Lung (tissue), 12 donors: ENCODE results near the gene FAM120B. TPM values are rescaled to one million over a fixed set of nuclear protein-coding genes. Genes with fewer than 3 reads are reported as not detected.

Experiments used
- ATAC-seq: fragments of 200-7000 bp; cut with Tn5 transposase; one replicate; pipeline ENCODE4 v1.9.1; 2020; ENCODE audit warnings: moderate number of reproducible peaks; ENCODE audit not compliant: insufficient read depth, low FRiP score
- DNase-seq, 3 donors: peaks; one replicate each; pipeline ENCODE4 v3.0.0-alpha.2; 2013 to 2017
- H3K27ac ChIP-seq, 2 donors: one replicate each; pipeline ENCODE4 v1.5.1; 2013; ENCODE audit warnings: mild to moderate bottlenecking in 2 of 2, moderate library complexity in 2 of 2, control low read depth in 1 of 2, inconsistent platforms in 1 of 2, low read depth in 1 of 2, low read length in 1 of 2
- H3K27me3 ChIP-seq, 3 donors: one replicate each; pipeline ENCODE4 v1.5.1; 2013; ENCODE audit warnings: low read length in 2 of 3; ENCODE audit not compliant: control insufficient read depth in 3 of 3, insufficient read depth in 3 of 3
- H3K36me3 ChIP-seq, 4 donors: one replicate each; pipeline ENCODE4 v1.5.1; 2013; ENCODE audit warnings: low read length in 4 of 4, mild to moderate bottlenecking in 1 of 4, moderate library complexity in 1 of 4; ENCODE audit not compliant: control insufficient read depth in 4 of 4, insufficient read depth in 4 of 4
- H3K4me1 ChIP-seq, 5 donors: one replicate each; pipeline ENCODE4 v1.5.1; 2013; ENCODE audit warnings: low read length in 5 of 5, mild to moderate bottlenecking in 2 of 5, moderate library complexity in 1 of 5; ENCODE audit not compliant: control insufficient read depth in 5 of 5, insufficient read depth in 5 of 5
- H3K4me3 ChIP-seq: one replicate; pipeline ENCODE4 v1.5.1; 2013; ENCODE audit warnings: mild to moderate bottlenecking, control low read depth, moderate library complexity
- H3K9ac ChIP-seq, 2 donors: one replicate each; pipeline ENCODE4 v1.5.1; 2013; ENCODE audit warnings: low read length in 2 of 2, control low read depth in 1 of 2; ENCODE audit not compliant: insufficient read depth in 1 of 2
- H3K9me3 ChIP-seq, 4 donors: one replicate each; pipeline ENCODE4 v1.5.1; 2013; ENCODE audit warnings: low read length in 3 of 4, mild to moderate bottlenecking in 1 of 4, moderate library complexity in 1 of 4; ENCODE audit not compliant: control insufficient read depth in 4 of 4, insufficient read depth in 3 of 4
- WGBS, 2 donors: extraction: QIAGEN DNeasy Blood & Tissue Kit; methylation state at CpG; one replicate each; pipeline ENCODE4 v1.1.7; 2013; 5-methylcytosine and 5-hydroxymethylcytosine counted together
- polyA plus RNA-seq, 2 donors: library from polyadenylated mRNA; stranded (reverse); fragments of 200-250 nt; gene quantifications; one replicate each; pipeline ENCODE4 v1.2.1, GENCODE V29; 2013
- total RNA-seq, 2 donors: library from RNA; depleted of rRNA in 1 of 2; stranded (reverse); fragments of >200 nt in 1 of 2; gene quantifications; one replicate each; pipeline ENCODE4 v1.2.1, GENCODE V29; 2014 to 2021
- TF ChIP-seq, protein P1 (sequence below): IDR thresholded peaks from 2 replicates; pipeline ENCODE4 v1.5.1; 2012; ENCODE audit warnings: mild to moderate bottlenecking; ENCODE audit errors: control extremely low read depth, extremely low read depth
- donor health status: control.
- donor health status: control.
- donor health status: Bipolar disorder and iron deficiency.
- donor health status: healthy.
- donor health status: DM: yes; HTN: yes; CAD: no.

FAM120B gene
- total and polyA plus RNA-seq, 4 donors, result 8.5 to 35.6 (median 20.7) TPM

DNA sequence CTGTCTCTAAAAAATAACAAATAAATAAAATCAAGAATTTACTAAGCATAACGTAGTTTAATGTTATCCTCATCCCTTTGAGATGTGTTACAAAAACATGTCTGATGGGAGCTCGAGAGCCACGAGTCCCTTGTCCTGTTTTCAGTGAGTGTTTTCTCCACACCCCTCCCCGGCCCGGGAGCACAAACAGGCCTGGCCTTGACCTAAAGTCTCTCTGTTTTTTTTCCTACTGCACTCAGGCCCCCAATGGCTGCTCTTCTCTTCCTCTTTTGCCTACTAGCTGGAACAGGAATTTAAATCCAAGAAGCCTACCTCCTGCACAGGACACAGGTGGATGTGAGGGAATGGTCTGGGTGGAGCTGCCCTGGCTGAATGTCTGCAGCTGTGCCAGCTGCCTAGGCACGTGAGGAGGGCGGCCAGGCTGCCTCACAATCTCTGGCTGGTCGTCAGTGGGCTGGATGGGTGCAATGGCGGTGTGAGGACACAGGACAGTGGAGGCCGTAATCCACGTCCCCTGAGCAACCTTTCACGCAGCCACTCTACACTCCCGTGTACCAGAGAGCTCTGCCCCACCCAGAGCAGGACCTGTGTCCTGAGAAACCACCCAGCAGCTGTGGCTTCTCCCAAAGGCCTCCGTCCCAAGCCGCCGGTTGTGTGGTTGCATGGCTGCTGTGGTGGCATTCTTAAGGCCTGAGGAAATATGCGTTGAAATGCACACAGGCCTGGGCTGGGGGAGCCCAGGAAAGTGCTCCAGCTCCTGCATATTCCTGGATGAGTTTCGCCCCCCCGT is 117.5 kb downstream of the FAM120B start:
- ATAC-seq (no peak), DNase-seq (no peak)
- Histone ChIP-seq H3K4me1 (no peaks in the 10 kb centered on the region), H3K9me3 (peaks cover 0 to 2% (median 0%) of the 10 kb centered on the region in 4 donors), H3K36me3 (no peaks in the 10 kb centered on the region), H3K27me3 (peaks cover 0 to 7% (median 4%) of the 10 kb centered on the region in 3 donors), H3K4me3 (no peak overlapping the region), H3K27ac (no peak overlapping the region), H3K9ac (no peak overlapping the region)
- TF ChIP-seq, protein P1, sequence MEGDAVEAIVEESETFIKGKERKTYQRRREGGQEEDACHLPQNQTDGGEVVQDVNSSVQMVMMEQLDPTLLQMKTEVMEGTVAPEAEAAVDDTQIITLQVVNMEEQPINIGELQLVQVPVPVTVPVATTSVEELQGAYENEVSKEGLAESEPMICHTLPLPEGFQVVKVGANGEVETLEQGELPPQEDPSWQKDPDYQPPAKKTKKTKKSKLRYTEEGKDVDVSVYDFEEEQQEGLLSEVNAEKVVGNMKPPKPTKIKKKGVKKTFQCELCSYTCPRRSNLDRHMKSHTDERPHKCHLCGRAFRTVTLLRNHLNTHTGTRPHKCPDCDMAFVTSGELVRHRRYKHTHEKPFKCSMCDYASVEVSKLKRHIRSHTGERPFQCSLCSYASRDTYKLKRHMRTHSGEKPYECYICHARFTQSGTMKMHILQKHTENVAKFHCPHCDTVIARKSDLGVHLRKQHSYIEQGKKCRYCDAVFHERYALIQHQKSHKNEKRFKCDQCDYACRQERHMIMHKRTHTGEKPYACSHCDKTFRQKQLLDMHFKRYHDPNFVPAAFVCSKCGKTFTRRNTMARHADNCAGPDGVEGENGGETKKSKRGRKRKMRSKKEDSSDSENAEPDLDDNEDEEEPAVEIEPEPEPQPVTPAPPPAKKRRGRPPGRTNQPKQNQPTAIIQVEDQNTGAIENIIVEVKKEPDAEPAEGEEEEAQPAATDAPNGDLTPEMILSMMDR, result no peak
- 83 to 85% methylated on average over 19 of the region's 19 CpGs for WGBS, 2 donors

DNA sequence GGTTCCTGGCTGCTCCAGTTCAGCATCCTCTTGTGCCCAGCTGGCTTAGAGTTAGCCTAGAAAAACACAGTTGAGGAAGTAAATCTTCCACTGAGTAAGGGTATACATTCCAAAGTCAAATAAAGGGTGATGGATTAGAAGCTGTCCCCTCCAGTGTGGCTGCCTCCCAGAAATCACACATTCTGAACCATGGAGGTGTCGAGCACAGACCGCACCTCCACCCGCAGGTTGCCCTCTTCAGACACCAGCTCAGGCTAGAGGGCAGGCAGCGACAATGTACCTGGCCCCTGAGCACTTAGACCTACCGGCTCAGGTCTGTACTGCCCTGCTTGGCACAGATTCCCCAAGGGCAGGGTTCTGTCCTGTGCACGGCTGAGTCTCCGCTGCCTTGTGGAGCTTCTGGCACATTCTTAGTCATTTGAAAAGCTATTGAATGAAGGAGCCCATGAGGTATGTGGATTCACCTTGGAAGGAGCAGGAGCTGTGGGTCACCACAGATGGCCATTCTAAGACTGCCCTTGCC is 118.1 kb downstream of the FAM120B start:
- TF ChIP-seq, protein P1, result no peak
- WGBS, 2 donors, result 79 to 91% methylated on average over 7 of the region's 7 CpGs

GRCh38 chr6:170429450-170429849 is 122.9 kb downstream of the FAM120B start:
- TF ChIP-seq, protein P1, result no peak
- no peaks in the 10 kb centered on the region for H3K4me1 ChIP-seq
- H3K9ac ChIP-seq, result no peak overlapping the region
- WGBS, 2 donors, result 63 to 76% methylated on average over 7 of the region's 7 CpGs
- H3K4me3 ChIP-seq, result no peak overlapping the region
- H3K27ac ChIP-seq, result no peak overlapping the region
- H3K9me3 ChIP-seq, result no peaks in the 10 kb centered on the region
- H3K36me3 ChIP-seq, result no peaks in the 10 kb centered on the region
- peaks cover 0 to 3% (median 2%) of the 10 kb centered on the region in 3 donors for H3K27me3 ChIP-seq
- ATAC-seq (no peak), DNase-seq (peak in 2 of 3 donors; percentile 20 to 37)

More for the DNA sequence above, 118.1 kb downstream of the FAM120B start:
- ATAC-seq (no peak), DNase-seq (no peak)
- Histone ChIP-seq H3K27ac (no peak overlapping the region), H3K9me3 (peaks cover 0 to 2% (median 0%) of the 10 kb centered on the region in 4 donors), H3K27me3 (peaks cover 0 to 7% (median 4%) of the 10 kb centered on the region in 3 donors), H3K36me3 (no peaks in the 10 kb centered on the region), H3K4me1 (no peaks in the 10 kb centered on the region), H3K9ac (no peak overlapping the region), H3K4me3 (no peak overlapping the region)
